ENCODE data around the gene FOXC1. TPM values are rescaled to one million over a fixed set of nuclear protein-coding genes. Genes with fewer than 3 reads are reported as not detected.

The FOXC1 gene
- 3.7 TPM for total RNA-seq
- polyA plus RNA-seq = 17.3 TPM
- long read RNA-seq, donor 1 = 0 reads
- long read RNA-seq, donor 2 = 0 reads
- long read RNA-seq, donor 3, transcript FOXC1-202 (1 exons, 3,831 nt) = major isoform, 8 of 10 reads
- long read RNA-seq, donor 3, partial matches to known transcripts = 0 of 10 reads
- long read RNA-seq, donor 3, other reads (novel, unspliced or antisense) = 0 of 10 reads
- long read RNA-seq, donor 4, transcript FOXC1-202 (1 exons, 3,831 nt) = major isoform, 10 of 11 reads
- long read RNA-seq, donor 4, partial matches to known transcripts = 0 of 11 reads
- long read RNA-seq, donor 4, other reads (novel, unspliced or antisense) = 0 of 11 reads
- long read RNA-seq, donor 5, transcript FOXC1-201 (1 exons, 3,926 nt) = minor isoform, 5 of 34 reads
- long read RNA-seq, donor 5, transcript FOXC1-202 (1 exons, 3,831 nt) = major isoform, 29 of 34 reads
- long read RNA-seq, donor 5, partial matches to known transcripts = 0 of 34 reads
- long read RNA-seq, donor 5, other reads (novel, unspliced or antisense) = 0 of 34 reads
- long read RNA-seq, donor 6, transcript FOXC1-202 (1 exons, 3,831 nt) = major isoform, 5 of 5 reads
- long read RNA-seq, donor 6, partial matches to known transcripts = 0 of 5 reads
- long read RNA-seq, donor 6, other reads (novel, unspliced or antisense) = 0 of 5 reads
- long read RNA-seq, donor 7, transcript FOXC1-202 (1 exons, 3,831 nt) = major isoform, 11 of 12 reads
- long read RNA-seq, donor 7, partial matches to known transcripts = 0 of 12 reads
- long read RNA-seq, donor 7, other reads (novel, unspliced or antisense) = 0 of 12 reads
- long read RNA-seq, donor 8, partial matches to known transcripts = 0 of 3 reads
- long read RNA-seq, donor 8, other reads (novel, unspliced or antisense) = 0 of 3 reads
- long read RNA-seq, donor 9, transcript FOXC1-202 (1 exons, 3,831 nt) = major isoform, 6 of 9 reads
- long read RNA-seq, donor 9, partial matches to known transcripts = 0 of 9 reads
- long read RNA-seq, donor 9, other reads (novel, unspliced or antisense) = 0 of 9 reads
- long read RNA-seq, donor 10, transcript FOXC1-202 (1 exons, 3,831 nt) = major isoform, 11 of 14 reads
- long read RNA-seq, donor 10, partial matches to known transcripts = 0 of 14 reads
- long read RNA-seq, donor 10, other reads (novel, unspliced or antisense) = 0 of 14 reads

GRCh38 chr6:1609648-1610496, at the start of gene FOXC1:
Gene FOXC1, plus strand, starts transcription at chr6:1609915. Its CDS starts 531 bp downstream, at chr6:1610446.
- peak within 1 kb of the TSS; percentile 7 to 79 for H3K27ac ChIP-seq (ENCODE audit: low read depth in 1 of 2, low read length in 1 of 2)
- H3K4me3 ChIP-seq (ENCODE audit: low read length in 2 of 2) = peak within 1 kb of the TSS; percentile 37 to 69
- H3K9me3 ChIP-seq (ENCODE audit: control insufficient read depth in 2 of 2, insufficient read depth in 1 of 2, low read length in 1 of 2) = peaks cover 0 to 18% of the 10 kb centered on the region in 2 donors
- WGBS = under 1% methylated on average over 115 of the region's 115 CpGs
- peaks cover 15 to 54% of the 10 kb centered on the region in 2 donors for H3K4me1 ChIP-seq (ENCODE audit: control insufficient read depth in 2 of 2, insufficient read depth in 2 of 2, low read length in 2 of 2)
- H3K36me3 ChIP-seq (ENCODE audit: control insufficient read depth in 2 of 2, insufficient read depth in 2 of 2, low read length in 1 of 2) = no peaks in the 10 kb centered on the region
- DNase-seq (ENCODE audit: low read depth in 6 of 9, low spot score in 9 of 9) = peak in 2 of 9 donors; percentile 52 to 72
- H3K27me3 ChIP-seq (ENCODE audit: control insufficient read depth in 2 of 2, insufficient read depth in 1 of 2, low read length in 1 of 2) = peaks cover 89 to 98% of the 10 kb centered on the region in 2 donors

- DNase-seq (ENCODE audit: low read depth in 6 of 9, low spot score in 9 of 9) = no peak
- H3K9me3 ChIP-seq (ENCODE audit: control insufficient read depth in 2 of 2, insufficient read depth in 1 of 2, low read length in 1 of 2) = no peaks in the 10 kb centered on the region
- peaks cover 0 to 5% of the 10 kb centered on the region in 2 donors for H3K27me3 ChIP-seq (ENCODE audit: control insufficient read depth in 2 of 2, insufficient read depth in 1 of 2, low read length in 1 of 2)
- H3K27ac ChIP-seq (ENCODE audit: low read depth in 1 of 2, low read length in 1 of 2) = no peak overlapping the region
- H3K4me3 ChIP-seq (ENCODE audit: low read length in 2 of 2) = no peak overlapping the region
- H3K36me3 ChIP-seq (ENCODE audit: control insufficient read depth in 2 of 2, insufficient read depth in 2 of 2, low read length in 1 of 2) = no peaks in the 10 kb centered on the region
- H3K4me1 ChIP-seq (ENCODE audit: control insufficient read depth in 2 of 2, insufficient read depth in 2 of 2, low read length in 2 of 2) = no peaks in the 10 kb centered on the region
- 93% methylated on average over 4 of the region's 4 CpGs for WGBS
These were observed 49.2 kb upstream of the FOXC1 start for GRCh38 chr6:1560281-1561058.

GRCh38 chr6:1561355-1561754, 48.4 kb upstream of the FOXC1 start:
- Histone ChIP-seq H3K27ac (ENCODE audit: low read depth in 1 of 2, low read length in 1 of 2) (no peak overlapping the region), H3K27me3 (ENCODE audit: control insufficient read depth in 2 of 2, insufficient read depth in 1 of 2, low read length in 1 of 2) (peaks cover 0 to 2% of the 10 kb centered on the region in 2 donors), H3K36me3 (ENCODE audit: control insufficient read depth in 2 of 2, insufficient read depth in 2 of 2, low read length in 1 of 2) (no peaks in the 10 kb centered on the region), H3K4me3 (ENCODE audit: low read length in 2 of 2) (no peak overlapping the region), H3K9me3 (ENCODE audit: control insufficient read depth in 2 of 2, insufficient read depth in 1 of 2, low read length in 1 of 2) (no peaks in the 10 kb centered on the region), H3K4me1 (ENCODE audit: control insufficient read depth in 2 of 2, insufficient read depth in 2 of 2, low read length in 2 of 2) (no peaks in the 10 kb centered on the region)
- DNase-seq (ENCODE audit: low read depth in 6 of 9, low spot score in 9 of 9) = no peak
- WGBS = 84% methylated on average over 2 of the region's 2 CpGs

GRCh38 chr6:1562171-1562955, 47.4 kb upstream of the FOXC1 start:
- DNase-seq (ENCODE audit: low read depth in 6 of 9, low spot score in 9 of 9) = no peak
- no peaks in the 10 kb centered on the region for H3K4me1 ChIP-seq (ENCODE audit: control insufficient read depth in 2 of 2, insufficient read depth in 2 of 2, low read length in 2 of 2)
- no peak overlapping the region for H3K4me3 ChIP-seq (ENCODE audit: low read length in 2 of 2)
- WGBS = 95% methylated on average over 4 of the region's 4 CpGs
- peaks cover 0 to 2% of the 10 kb centered on the region in 2 donors for H3K27me3 ChIP-seq (ENCODE audit: control insufficient read depth in 2 of 2, insufficient read depth in 1 of 2, low read length in 1 of 2)
- no peaks in the 10 kb centered on the region for H3K36me3 ChIP-seq (ENCODE audit: control insufficient read depth in 2 of 2, insufficient read depth in 2 of 2, low read length in 1 of 2)
- H3K27ac ChIP-seq (ENCODE audit: low read depth in 1 of 2, low read length in 1 of 2) = no peak overlapping the region
- no peaks in the 10 kb centered on the region for H3K9me3 ChIP-seq (ENCODE audit: control insufficient read depth in 2 of 2, insufficient read depth in 1 of 2, low read length in 1 of 2)

GRCh38 chr6:1569377-1569776, 40.3 kb upstream of the FOXC1 start:
- Histone ChIP-seq H3K27me3 (ENCODE audit: control insufficient read depth in 2 of 2, insufficient read depth in 1 of 2, low read length in 1 of 2) (no peaks in the 10 kb centered on the region), H3K27ac (ENCODE audit: low read depth in 1 of 2, low read length in 1 of 2) (no peak overlapping the region), H3K4me3 (ENCODE audit: low read length in 2 of 2) (no peak overlapping the region), H3K9me3 (ENCODE audit: control insufficient read depth in 2 of 2, insufficient read depth in 1 of 2, low read length in 1 of 2) (no peaks in the 10 kb centered on the region), H3K36me3 (ENCODE audit: control insufficient read depth in 2 of 2, insufficient read depth in 2 of 2, low read length in 1 of 2) (no peaks in the 10 kb centered on the region), H3K4me1 (ENCODE audit: control insufficient read depth in 2 of 2, insufficient read depth in 2 of 2, low read length in 2 of 2) (peaks cover 0 to 4% of the 10 kb centered on the region in 2 donors)
- 99% methylated on average over 3 of the region's 3 CpGs for WGBS
- no peak for DNase-seq (ENCODE audit: low read depth in 6 of 9, low spot score in 9 of 9)

- Histone ChIP-seq H3K9me3 (ENCODE audit: control insufficient read depth in 2 of 2, insufficient read depth in 1 of 2, low read length in 1 of 2) (no peaks in the 10 kb centered on the region), H3K4me3 (ENCODE audit: low read length in 2 of 2) (no peak overlapping the region), H3K27me3 (ENCODE audit: control insufficient read depth in 2 of 2, insufficient read depth in 1 of 2, low read length in 1 of 2) (no peaks in the 10 kb centered on the region), H3K36me3 (ENCODE audit: control insufficient read depth in 2 of 2, insufficient read depth in 2 of 2, low read length in 1 of 2) (no peaks in the 10 kb centered on the region), H3K4me1 (ENCODE audit: control insufficient read depth in 2 of 2, insufficient read depth in 2 of 2, low read length in 2 of 2) (peaks cover 0 to 12% of the 10 kb centered on the region in 2 donors), H3K27ac (ENCODE audit: low read depth in 1 of 2, low read length in 1 of 2) (no peak overlapping the region)
- no peak for DNase-seq (ENCODE audit: low read depth in 6 of 9, low spot score in 9 of 9)
- 95% methylated on average over 1 of the region's 1 CpG for WGBS
These were observed 38.9 kb upstream of the FOXC1 start for GRCh38 chr6:1570848-1571247.

- Histone ChIP-seq H3K27ac (ENCODE audit: low read depth in 1 of 2, low read length in 1 of 2) (no peak overlapping the region), H3K36me3 (ENCODE audit: control insufficient read depth in 2 of 2, insufficient read depth in 2 of 2, low read length in 1 of 2) (no peaks in the 10 kb centered on the region), H3K9me3 (ENCODE audit: control insufficient read depth in 2 of 2, insufficient read depth in 1 of 2, low read length in 1 of 2) (no peaks in the 10 kb centered on the region), H3K27me3 (ENCODE audit: control insufficient read depth in 2 of 2, insufficient read depth in 1 of 2, low read length in 1 of 2) (peaks cover 0 to 2% of the 10 kb centered on the region in 2 donors), H3K4me3 (ENCODE audit: low read length in 2 of 2) (no peak overlapping the region), H3K4me1 (ENCODE audit: control insufficient read depth in 2 of 2, insufficient read depth in 2 of 2, low read length in 2 of 2) (peaks cover 0 to 12% of the 10 kb centered on the region in 2 donors)
- 87% methylated on average over 1 of the region's 1 CpG for WGBS
- DNase-seq (ENCODE audit: low read depth in 6 of 9, low spot score in 9 of 9) = no peak
These were observed 36.8 kb upstream of the FOXC1 start for GRCh38 chr6:1572892-1573291.

All from thymus (tissue), 14 donors.